RPMI7951 (cell line): Measurements from ENCODE around the gene DAGLB. TPM values are rescaled to one million over a fixed set of nuclear protein-coding genes. Genes with fewer than 3 reads are reported as not detected.
"Not testable (repeated sequence)": the region's sequence is repeated elsewhere in the genome, so short reads cannot be mapped to it uniquely, and the experiment has no call there.

Experiments used
- DNase-seq: peaks from one replicate; pipeline ENCODE4 v3.0.0-alpha.2; 2012; ENCODE audit warnings: low read depth
- total RNA-seq: library from RNA; depleted of rRNA; stranded (reverse); fragments of >200 nt; shearing (Covaris generic); gene quantifications from 2 replicates; pipeline ENCODE4 v1.2.3, GENCODE V29; 2014

Gene DAGLB
- total RNA-seq, 1 experiment from 2014 or later: 13.0 TPM

GRCh38 chr7:6461946-6462550, 14.3 kb upstream of the DAGLB start:
- DNase-seq: no peak

GRCh38 chr7:6460990-6461584, 13.3 kb upstream of the DAGLB start:
- DNase-seq: no peak

GRCh38 chr7:6460303-6460702, 12.5 kb upstream of the DAGLB start:
- DNase-seq: no peak

GRCh38 chr7:6458676-6459075, 10.9 kb upstream of the DAGLB start:
- not testable (repeated sequence) for DNase-seq

- DNase-seq: peak; percentile 80
Measured at GRCh38 chr7:6453734-6454133, 6.0 kb upstream of the DAGLB start.

- no peak for DNase-seq
Measured at GRCh38 chr7:6451224-6451705, 3.5 kb upstream of the DAGLB start.

GRCh38 chr7:6450591-6450990, 2.8 kb upstream of the DAGLB start:
- DNase-seq: peak; percentile 66

- peak; percentile 80 for DNase-seq
Measured at GRCh38 chr7:6449884-6450283, 2.1 kb upstream of the DAGLB start.

GRCh38 chr7:6448943-6449543, 1.3 kb upstream of the DAGLB start:
- no peak for DNase-seq

- peak; percentile 86 for DNase-seq
Measured at GRCh38 chr7:6446838-6447580, 745 bp downstream of the DAGLB start.

- no peak for DNase-seq
Measured at GRCh38 chr7:6444516-6445269, 3.1 kb downstream of the DAGLB start.

GRCh38 chr7:6443372-6443941, 4.3 kb downstream of the DAGLB start:
- peak; percentile 96 for DNase-seq

GRCh38 chr7:6442114-6442513, 5.6 kb downstream of the DAGLB start:
- DNase-seq: no peak

GRCh38 chr7:6440381-6440780, 7.4 kb downstream of the DAGLB start:
- no peak for DNase-seq

GRCh38 chr7:6438427-6438826, 9.3 kb downstream of the DAGLB start:
- DNase-seq: no peak

- no peak for DNase-seq
Measured at GRCh38 chr7:6437251-6437650, 10.5 kb downstream of the DAGLB start.

GRCh38 chr7:6436385-6436685, 11.4 kb downstream of the DAGLB start:
- DNase-seq: no peak

GRCh38 chr7:6435486-6436384, 12.0 kb downstream of the DAGLB start:
- DNase-seq: peak; percentile 79

GRCh38 chr7:6433784-6434615, 13.8 kb downstream of the DAGLB start:
- DNase-seq: no peak

- DNase-seq: no peak
Measured at GRCh38 chr7:6432781-6433180, 15.0 kb downstream of the DAGLB start.
